ENCODE measurements around the gene E2F4.

The E2F4 gene

DNA sequence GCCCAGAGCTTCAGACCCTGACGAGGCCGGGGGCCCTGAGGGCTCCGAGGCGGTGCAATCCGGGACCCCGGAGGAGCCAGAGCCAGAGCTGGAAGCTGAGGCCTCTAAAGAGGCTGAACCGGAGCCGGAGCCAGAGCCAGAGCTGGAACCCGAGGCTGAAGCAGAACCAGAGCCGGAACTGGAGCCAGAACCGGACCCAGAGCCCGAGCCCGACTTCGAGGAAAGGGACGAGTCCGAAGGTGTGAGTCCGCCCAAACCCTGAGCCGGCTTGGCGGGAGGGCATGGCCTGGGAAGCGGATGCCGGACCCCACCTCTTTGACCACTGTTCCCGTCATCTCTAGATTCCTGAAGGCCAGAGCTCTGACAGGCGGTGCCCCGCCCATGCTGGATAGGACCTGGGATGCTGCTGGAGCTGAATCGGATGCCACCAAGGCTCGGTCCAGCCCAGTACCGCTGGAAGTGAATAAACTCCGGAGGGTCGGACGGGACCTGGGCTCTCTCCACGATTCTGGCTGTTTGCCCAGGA, 17.2 kb upstream of the E2F4 start:
- no peak for DNase-seq

DNA sequence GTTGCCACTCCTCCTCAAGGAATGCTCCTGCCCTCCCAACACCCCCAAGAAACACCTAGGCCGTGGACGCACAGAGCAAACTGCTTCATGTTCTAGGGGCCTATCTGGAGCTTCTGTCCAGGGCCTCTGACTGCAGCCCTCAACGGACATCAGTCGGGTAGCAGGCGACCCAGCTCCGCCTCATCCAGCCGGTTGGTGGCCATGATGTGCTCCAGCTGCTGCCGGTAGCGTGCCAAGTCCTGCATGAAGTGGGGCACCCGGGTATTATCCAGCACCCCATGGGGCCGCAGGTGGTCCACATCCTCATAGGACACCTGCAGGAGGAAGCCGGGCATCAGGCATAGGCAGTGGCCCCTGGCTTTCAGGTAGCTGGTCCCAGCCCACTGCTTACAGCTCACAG, 15.3 kb upstream of the E2F4 start:
- DNase-seq, result no peak

DNA sequence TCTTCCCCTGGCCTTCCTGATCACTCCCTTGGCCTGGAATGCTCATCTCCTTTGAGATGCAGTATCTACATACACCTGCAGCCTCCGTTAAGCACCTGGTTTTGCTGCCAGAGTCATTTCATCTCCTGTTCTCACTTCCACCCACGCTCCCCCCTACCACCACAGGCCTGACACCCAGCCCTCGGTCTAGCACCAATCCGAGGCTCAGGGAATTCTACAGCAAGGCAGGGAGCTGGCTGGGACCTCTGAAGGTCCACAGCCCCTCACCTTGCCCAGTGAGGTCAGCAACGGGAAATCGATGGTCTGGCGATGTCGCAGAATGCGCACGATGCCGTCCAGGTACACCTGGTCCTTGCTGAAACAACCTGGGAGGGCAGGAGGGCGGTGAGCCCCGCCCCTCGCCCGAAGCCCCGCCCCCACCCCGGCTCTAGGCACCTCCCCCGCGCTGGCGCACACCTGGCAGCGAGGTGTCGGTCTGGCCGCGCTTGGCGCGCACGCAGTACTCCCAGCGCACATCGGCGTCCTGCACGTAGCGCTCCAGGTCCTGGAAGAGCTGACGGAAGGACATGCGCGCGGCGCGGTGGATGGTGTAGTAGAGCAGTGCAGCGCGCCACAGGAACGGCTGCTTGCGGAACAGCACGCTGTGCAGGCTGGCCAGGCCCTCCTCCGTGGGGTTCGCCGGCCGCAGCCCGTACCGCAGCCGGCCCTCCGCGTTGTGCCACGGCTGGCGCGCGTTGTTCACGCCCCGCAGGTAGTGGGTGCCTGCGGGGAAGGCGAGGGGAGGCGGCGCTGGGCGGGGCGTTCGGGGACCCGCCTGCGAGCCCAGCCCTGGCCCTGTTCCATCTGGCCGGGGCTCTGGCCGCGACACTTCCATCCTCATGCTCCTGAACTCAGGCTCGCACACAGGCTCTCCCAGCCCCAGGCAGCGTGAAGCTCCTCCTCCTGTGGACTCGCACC, 13.9 kb upstream of the E2F4 start:
- DNase-seq, result peak; percentile 51

DNA sequence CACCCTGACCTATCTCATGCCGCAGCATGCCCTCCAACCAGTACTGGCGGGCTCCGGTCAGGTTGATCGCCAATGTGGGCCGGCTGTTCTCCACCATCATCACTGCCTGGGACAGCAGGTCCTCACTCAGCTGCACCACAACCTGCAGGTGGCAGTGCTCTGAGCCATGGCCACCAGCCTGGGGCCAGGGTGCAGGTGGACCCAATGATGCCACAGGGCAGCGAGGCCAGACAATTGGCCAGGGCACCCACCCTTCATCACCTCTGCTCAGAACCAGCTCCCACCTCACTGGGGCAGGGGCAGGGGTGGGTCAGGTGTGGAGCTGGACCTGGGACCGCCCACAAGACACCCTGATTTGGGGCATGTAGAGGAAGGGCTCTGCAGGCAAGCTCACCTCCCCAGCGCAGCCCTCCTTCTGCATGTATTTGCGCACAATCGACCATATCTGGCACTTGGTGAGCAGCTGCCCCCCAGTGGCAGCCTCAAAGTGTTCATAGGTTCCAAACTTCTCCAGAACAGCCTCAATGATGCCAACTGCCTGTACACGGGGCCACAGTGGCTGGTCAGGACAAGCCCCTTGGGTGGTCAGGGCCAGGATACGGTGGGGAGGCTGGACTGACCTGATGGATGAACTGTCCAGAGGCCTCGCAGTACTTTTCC, 12.4 kb upstream of the E2F4 start:
- no peak for DNase-seq

DNA sequence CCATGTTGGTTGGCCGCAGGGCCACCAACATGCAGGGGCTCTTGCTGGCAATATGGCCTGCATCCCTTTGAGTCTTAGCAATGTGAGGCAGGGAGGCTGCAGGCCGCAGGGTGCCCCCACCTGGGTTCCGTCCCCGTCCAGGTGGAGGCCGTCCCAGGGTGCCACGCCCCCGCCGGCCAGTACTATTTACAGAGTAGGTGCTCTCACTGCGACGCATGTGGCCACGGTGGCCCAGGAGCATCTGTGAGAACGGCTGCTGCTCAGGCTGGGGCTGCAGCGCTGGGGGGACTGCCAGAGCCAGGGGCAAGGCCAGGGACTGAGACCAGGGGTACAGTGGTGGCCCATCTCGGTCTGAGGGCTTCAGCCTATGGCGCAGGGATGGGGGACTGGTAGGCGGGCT, 11.8 kb upstream of the E2F4 start:
- no peak for DNase-seq

DNA sequence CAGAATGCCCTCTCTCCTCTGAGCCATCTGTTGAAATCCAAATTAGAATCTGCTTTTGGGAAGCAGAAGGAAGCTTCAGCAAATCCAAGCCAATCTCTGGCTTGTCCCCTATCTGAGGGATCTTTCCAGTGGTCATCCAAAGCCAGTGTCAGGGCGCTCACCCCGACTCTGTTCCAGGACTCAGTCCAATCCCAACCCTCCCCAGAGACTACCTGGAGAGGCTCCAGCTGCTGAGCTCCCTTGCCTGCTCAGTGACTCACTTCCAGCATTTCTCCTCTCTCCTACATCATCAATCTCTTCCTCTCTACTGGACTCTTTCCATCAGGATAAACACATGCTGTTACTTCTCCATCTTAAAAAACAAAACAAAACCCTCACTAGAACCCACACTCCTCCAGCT, 10.6 kb upstream of the E2F4 start:
- DNase-seq, result no peak

DNA sequence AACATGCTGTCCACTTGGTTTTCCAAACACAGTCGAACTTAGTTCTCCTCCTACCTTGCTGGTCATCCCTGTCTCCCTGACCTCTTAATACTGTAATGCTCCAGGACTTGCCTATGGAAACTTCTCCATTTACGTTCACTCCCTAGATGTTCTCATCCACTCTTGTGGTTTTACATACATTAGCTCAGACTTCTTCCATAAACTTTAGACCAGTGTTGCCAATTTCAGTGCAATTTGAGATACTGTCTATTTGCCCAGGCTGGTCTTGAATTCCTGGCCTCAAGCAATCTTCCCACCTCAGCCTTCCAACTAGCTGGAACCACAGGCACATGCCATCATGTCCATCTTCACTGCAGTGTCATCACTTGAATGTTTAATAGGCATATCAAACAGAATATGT, 9.7 kb upstream of the E2F4 start:
- DNase-seq, result no peak

DNA sequence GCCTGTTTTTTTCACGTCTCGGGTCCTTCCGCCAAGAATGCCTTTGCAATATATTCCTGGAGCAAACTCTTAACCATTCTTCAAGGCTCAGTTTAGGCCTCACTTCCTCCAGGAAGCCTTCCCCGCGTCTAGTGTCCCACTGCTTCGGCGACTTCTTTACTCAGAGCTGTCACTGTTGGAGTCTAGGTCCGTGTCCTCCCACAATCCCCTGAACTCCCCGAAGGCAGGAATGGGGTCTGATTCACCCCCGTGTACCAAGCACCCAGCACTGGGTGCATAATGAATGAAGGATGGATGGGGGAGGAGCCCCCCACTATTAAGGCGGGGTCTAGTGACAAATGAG, 8.7 kb upstream of the E2F4 start:
- no peak for DNase-seq

DNA sequence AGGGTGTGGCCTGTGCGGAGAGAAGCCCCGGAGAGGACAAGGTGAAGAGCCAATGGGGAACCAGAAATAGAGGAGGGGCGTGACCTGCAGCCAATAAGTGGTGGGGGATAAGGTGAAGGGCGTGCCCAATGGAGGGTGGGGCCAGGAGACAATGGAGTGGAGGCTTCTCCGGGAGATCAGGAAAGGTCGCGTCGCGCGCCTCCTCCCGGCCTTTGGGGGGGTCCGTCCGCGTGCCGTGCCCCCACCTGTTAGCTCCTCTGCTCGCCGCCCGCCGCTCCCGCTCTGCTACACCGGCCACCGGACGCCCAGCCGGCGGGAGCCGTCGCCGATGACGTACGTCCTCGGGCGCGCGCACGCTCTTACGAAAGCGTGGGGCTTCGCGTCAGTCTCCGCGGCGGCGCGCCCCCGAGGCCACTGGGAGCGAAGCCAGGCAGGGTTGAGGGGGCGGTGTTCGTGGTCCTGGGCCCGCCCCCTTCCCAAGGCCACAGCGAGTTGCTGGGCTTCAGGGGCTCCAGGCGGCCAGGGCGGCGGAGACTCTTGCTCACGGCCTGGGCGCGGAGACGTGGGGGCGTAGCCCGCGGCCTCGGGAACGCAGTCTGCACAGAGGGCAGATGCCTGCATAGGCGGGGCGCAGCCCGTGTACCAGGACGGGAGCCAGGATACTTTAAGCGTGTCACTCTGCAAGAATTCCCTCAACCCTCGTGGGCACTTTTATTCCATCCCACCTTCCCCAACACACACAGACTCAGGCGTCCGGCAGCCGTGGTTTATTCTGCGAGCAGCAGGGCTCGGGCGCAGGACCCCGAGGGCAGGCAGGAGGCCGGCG, 8.1 kb upstream of the E2F4 start, which contains the start of gene MATCAP1:
MATCAP1 (minus strand) TSS at position 337 of the 826 bp plus-strand sequence. CDS start 3,353 bp downstream, outside the sequence.
- peak; percentile 93 for DNase-seq

DNA sequence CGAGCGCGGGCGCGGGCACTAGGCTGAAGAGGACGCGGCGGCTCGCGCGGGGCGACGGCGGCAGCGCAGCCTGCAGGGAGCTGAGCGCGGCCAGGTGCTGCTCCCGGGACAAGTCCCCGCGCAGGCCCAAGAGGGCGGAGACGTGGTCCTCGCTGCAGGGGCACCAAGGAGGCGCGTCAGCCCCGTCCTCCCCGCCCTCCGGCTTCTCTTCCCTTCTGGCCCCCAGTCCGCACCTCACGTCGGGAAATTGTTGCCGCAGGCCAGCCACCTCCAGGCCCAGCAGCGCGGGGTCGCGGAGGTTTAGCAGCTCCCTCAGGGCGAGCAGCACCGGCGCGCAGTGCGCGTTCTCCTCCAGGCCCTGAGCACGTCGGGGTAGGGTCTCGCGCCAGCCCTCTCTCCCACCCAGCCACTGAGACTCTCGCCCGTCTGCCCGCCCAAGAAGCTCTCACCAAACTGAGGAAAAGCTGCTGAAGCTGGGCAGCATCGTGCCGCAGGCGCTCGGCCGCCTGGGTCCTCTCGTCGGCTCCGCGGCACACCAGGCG, 7.4 kb upstream of the E2F4 start:
- no peak for DNase-seq

DNA sequence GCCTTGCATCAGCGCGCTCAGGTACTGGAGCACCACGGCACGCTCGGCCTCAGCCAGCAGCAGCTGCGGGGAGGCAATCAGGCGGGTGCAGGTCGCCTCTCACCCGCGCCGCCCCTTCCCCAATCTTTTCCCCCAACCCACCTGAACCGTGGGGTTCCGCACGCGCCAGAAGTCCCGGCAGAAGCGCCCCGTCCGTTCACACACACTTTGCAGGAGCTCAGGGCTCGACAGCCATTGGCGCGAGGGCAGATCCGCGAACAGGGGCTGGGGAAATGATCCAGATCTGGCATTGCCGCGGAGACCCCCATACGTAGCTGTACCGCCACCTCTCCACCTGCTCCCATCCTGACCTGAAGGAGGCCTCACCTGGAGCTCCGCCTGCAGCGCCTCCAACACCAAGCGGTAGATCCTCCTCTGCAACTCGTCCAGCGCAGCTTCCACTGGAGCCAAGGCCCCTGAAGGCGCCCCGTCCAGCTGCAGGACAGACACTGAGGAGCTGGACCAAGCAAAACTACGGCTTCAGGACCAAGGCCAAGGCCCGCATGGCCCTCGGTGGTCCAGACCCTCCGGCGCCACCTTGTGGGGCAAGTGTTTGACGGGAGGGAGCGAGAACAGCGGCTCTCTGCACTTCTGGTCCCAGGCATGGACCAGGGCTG, 6.8 kb upstream of the E2F4 start:
- no peak for DNase-seq

DNA sequence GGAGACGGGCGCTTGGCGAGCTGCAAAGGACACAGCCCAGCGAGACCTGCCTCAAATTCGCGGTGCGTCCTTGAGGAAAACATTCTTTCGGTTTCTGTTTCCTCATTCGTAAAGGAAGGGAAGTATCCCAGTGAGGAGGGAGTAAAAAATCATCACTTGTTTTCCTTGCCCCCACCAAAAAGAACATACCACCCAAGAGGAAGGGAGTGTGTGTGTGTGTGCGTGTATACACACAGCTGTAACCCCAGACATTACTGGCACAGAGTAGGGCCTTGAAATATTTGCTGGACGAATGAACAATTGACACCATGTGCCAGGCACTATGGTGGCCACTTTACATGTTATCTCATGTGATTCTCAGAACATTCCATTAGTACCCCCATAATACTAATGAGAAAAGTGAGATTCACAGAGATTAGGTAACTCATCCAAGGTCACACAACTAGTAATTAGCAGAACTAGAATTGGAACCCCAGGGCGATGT, 6.3 kb upstream of the E2F4 start:
- no peak for DNase-seq

DNA sequence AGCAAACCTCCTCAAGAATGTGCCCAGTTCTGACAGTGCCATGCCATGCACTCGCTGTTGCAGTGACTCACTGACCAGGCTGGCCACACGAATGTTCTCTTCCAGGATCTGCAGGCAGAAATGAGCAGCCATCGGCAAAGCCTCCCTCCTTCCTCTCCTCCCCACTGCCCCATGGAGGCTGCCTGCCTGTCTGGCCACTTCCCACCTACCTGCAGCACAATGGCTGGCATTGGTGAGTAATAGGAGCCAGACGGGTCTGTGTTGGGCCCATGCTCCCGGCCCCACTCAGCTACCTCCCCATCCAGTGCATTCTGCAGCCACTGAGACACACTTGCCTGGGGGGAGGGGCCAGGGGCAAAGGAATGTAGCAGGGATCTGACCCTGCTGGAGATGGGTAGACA, 5.4 kb upstream of the E2F4 start:
- no peak for DNase-seq

DNA sequence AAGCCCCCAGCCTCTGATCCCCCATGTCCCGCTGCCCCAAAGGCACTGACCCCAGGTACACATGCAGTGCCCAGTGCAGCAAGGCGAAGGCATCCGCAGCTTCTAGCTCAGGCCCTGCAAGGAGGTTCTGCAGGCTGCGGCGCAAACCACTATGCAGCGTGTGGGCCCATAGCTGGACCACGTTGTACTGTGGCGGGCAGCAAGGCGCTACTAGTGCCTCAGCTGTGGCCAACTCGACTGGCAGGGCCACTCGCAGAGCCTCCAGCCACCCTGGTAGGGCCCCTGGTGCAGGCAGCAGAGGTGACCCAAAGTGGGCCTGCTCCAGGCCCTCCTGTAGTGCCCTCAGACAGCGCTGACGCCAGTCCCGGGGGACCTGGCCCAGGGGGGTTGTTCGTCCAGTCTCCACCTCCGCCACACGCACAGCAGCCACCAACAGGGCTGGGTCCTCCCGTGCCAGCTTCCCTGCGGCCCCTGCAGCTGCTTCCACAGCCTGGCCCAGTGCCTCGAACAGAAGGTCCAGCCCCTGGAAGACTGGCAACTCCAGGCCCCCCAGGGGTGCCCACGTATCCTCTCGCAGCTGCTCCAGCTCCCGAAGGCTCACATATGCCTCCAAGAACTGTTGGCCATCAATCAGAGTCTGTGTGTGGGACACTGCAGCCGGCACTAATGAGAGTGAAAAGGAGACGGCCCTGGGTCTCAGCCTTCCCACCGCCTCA, 4.6 kb upstream of the E2F4 start:
- DNase-seq, result no peak

DNA sequence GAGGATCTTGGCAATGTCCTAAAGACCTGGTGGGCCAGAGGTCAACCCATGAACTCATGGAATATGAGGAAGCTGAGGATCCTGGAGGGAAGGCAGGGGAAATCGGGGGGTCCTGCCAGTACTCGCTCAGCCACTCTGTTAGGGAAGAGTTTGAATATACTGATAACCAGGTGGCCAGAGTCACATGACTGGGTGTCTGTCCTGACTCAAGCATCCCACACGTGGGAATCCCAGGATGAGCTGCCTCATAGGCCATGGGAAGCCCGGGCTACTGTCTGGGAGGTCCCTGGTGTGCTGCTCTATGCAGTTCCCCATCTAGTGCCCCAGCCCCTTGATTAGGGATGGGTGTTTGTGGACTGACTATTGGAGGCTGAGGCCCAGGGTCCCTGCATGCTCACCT, 3.6 kb upstream of the E2F4 start:
- DNase-seq, result no peak

DNA sequence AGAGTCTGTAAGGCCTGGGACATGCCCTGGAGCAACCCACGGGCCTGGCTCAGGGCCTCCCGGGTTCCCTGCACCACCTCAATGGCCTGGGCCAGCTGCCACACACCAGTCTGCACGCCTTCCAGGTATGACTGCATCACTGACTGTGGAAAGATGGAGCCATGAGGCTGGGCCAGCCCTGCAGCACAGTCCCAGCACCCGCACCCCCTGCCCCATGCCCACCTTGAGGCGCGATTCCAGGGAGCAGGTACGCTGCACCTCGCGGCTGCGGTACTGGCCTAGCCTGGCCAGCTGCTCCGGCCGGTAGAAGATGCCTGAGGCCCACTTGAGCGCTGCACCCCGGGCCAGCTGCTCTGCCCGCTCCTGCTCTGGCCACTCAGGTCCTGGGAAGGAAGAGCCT, 3.2 kb upstream of the E2F4 start:
- no peak for DNase-seq

DNA sequence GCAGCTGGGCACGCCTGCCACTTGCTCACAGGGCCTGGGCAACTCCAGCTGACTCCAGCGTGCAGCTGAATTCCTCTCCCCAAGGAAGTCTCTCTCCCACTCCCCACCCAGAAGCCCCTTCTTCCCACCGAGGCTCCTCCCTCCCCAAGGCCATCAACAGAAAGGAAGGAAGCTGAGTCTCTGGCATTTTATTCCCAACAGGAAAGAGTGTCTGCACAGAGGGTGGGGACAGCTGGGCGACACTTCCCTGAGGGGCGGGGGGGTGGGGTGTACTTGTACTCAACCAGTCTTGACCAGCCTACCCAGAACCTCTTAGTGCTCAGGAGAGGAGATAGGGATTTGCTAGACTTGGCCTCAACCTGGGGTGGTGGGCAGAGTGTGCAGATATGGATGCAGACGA, 1.9 kb upstream of the E2F4 start, which contains the start of gene EXOC3L1:
EXOC3L1 (minus strand) TSS at position 96 of the 400 bp plus-strand sequence. CDS start 460 bp downstream, outside the sequence.
- no peak for DNase-seq

DNA sequence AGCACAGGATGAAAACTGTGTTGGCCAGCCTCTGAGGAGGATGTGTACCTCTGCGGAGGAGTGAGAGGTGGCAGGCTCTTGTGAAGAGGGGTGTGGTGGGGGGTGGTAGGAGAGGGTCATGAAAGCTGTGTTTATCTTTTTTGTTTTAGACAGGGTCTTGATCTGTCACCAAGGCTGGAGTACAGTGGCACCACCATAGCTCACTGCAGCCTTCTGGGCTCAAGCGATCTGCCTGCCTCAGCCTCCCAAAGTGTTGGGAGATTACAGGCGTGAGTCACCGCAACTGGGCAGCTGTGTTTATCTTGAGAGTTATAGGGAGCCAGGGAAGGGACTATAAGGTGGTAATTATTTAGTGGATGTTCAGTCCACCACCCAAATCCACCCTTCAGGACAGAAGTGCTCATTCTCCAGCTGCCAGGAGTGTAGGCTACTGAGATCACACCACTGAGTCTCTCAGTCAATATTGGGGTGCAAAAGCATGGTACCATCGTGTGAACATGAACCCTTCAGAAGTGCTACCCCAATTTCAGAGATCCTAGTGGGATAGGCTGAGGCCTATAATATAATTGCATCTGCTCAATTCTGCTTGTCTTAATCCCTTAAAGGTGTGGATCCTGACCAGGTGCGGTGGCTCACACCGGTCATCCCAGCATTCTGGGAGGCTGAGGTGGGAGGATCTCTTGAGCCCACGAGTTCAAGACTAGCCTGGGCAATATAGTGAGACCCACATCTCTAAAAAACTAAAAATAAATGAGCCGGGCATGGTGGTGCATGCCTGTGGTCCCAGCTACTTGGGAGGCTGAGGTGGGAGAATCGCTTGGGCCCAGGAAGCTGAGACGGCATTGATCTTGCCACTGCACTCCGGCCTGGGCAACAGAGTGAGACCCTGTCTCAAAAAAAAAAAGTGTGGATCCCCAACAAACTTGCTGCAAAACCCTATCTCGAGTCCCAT, 1.2 kb upstream of the E2F4 start:
- DNase-seq, result no peak

DNA sequence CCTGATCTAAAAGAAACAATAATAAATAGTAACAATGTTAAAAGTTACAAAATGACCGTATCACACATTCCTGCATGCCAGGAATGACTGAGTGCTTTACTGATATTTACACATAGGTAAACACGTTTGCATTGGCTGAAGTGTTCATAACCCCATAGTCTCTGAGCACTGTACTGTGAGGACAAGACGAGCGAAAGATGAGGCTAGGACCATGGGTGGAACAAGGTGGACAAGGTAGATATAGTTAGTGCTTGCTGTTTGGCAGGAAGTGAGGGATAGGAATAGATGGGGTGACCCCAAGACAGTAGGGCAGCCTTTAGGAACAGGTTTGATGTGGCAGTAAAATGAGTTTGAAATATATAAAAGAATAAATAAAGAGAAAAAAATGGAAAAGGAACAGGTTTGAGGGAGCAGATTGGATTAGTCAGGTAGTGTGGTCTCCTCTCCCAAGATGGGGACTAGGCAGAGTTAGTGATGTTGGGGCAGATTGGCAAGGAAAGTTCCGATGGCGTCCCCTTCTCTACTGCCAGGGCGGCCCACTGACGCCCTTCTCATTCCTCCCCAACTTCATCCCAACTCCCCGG, 452 bp upstream of the E2F4 start:
- DNase-seq, result no peak
